ENCODE measurements around the gene ZNF100. TPM values are rescaled to one million over a fixed set of nuclear protein-coding genes. Genes with fewer than 3 reads are reported as not detected.
"Not testable (repeated sequence)": the region's sequence is repeated elsewhere in the genome, so short reads cannot be mapped to it uniquely, and the experiment has no call there.

ZNF100 gene
- total RNA-seq, 4 donors from 2014 or later: 0.95 to 3.0 (median 2.0) TPM

- no peak for DNase-seq
- Histone ChIP-seq H3K4me3 (no peak overlapping the region), H3K4me1 (no peaks in the 10 kb centered on the region), H3K27me3 (no peaks in the 10 kb centered on the region), H3K27ac (no peak overlapping the region), H3K36me3 (peaks cover 9 to 87% (median 19%) of the 10 kb centered on the region in 3 donors), H3K9me3 (peaks cover 0 to 35% (median 0%) of the 10 kb centered on the region in 3 donors)
- WGBS, 2 donors: 47 to 50% methylated on average over 3 to 4 of the region's 4 CpGs
- TF ChIP-seq POLR2A (IDR thresholded peaks at IDR 0.05) (no peak), CTCF (IDR thresholded peaks at IDR 0.05) (no peak)
- intact Hi-C loops (cut with DNase I): no loop called here
Observed at GRCh38 chr19:21749090-21749489, 18.3 kb downstream of the ZNF100 start.

GRCh38 chr19:21748088-21748487 lies 19.3 kb downstream of the ZNF100 start:
- peaks cover 9 to 91% (median 15%) of the 10 kb centered on the region in 3 donors for H3K36me3 ChIP-seq
- no peak overlapping the region for H3K4me3 ChIP-seq
- intact Hi-C loops (cut with DNase I): no loop called here
- H3K4me1 ChIP-seq: no peaks in the 10 kb centered on the region
- DNase-seq: no peak
- TF ChIP-seq POLR2A (IDR thresholded peaks at IDR 0.05): no peak
- no peak for TF ChIP-seq CTCF (IDR thresholded peaks at IDR 0.05)
- no peaks in the 10 kb centered on the region for H3K27me3 ChIP-seq
- no peak overlapping the region for H3K27ac ChIP-seq
- 46 to 75% methylated on average over 1 of the region's 1 CpG for WGBS, 2 donors
- peaks cover 0 to 30% (median 0%) of the 10 kb centered on the region in 3 donors for H3K9me3 ChIP-seq

GRCh38 chr19:21740559-21740958 lies 26.8 kb downstream of the ZNF100 start:
- DNase-seq: no peak
- Histone ChIP-seq H3K9me3 (peaks cover 0 to 45% (median 12%) of the 10 kb centered on the region in 3 donors), H3K4me3 (no peak overlapping the region), H3K27me3 (no peaks in the 10 kb centered on the region), H3K4me1 (no peaks in the 10 kb centered on the region), H3K27ac (no peak overlapping the region), H3K36me3 (peaks cover 0 to 95% (median 0%) of the 10 kb centered on the region in 3 donors)
- WGBS, 2 donors: 92 to 96% methylated on average over 4 of the region's 4 CpGs
- TF ChIP-seq CTCF (IDR thresholded peaks at IDR 0.05): no peak
- TF ChIP-seq POLR2A (IDR thresholded peaks at IDR 0.05): no peak
- intact Hi-C loops (cut with DNase I): no loop called here

DNA sequence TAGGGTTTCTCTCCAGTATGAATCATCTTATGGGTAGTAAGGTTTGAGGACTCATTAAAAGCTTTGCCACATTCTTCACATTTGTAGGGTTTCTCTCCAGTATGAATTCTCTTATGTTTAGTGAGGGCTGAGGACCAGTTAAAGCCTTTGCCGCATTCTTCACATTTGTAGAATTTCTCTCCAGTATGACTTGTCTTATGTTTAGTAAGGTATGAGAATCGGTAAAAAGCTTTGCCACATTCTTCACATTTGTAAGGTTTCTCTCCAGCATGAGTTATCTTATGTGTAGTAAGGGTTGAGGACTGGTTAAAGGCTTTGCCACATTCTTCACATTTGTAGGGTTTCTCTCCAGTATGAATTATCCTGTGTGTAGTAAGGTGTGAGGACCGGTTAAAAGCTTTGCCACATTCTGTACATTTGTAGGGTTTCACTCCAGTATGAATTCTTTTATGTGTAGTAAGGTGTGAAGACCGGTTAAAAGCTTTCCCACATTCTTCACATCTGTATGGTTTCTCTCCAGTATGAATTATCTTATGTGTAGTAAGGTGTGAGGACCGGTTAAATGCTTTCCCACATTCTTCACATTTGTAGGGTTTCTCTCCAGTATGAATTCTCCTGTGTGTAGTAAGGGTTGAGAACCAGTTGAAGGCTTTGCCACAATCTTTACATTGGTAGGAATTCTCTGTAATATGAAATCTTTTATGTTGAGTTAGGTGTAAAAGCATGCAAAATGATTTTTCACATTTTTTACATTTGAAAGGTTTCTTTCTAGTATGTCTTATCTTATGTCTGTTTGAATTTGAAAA lies 40.2 kb downstream of the ZNF100 start:
- intact Hi-C loops (cut with DNase I); H3K27me3 ChIP-seq; H3K4me1 ChIP-seq; H3K4me3 ChIP-seq; H3K27ac ChIP-seq; DNase-seq: not testable (repeated sequence)
- Histone ChIP-seq H3K36me3 (peaks cover 5 to 52% (median 13%) of the 10 kb centered on the region in 3 donors), H3K9me3 (peaks cover 0 to 84% (median 57%) of the 10 kb centered on the region in 3 donors)
- 93 to 99% methylated on average over 5 of the region's 5 CpGs for WGBS, 2 donors

DNA sequence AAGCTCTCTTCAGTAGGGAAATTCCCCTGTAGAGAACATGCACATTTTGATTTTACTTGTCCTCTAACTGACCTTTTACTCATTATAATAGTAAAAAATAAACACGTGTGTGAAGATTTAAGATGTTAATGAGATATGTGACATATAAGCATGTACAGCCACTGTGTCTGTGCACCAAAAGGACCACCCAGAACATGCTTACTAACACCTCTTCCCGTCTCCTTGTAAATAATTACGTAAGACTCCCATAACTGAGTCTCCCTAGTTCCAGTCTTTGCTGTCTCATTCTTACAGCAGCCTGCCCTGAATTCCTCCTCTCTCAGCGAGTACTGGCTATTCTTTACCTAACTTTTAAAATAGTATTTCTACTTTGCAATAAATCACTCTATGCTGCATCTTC lies 53.6 kb downstream of the ZNF100 start:
- no peak for DNase-seq
- Histone ChIP-seq H3K27me3 (no peaks in the 10 kb centered on the region), H3K9me3 (peaks cover 0 to 43% (median 11%) of the 10 kb centered on the region in 3 donors), H3K4me3 (no peak overlapping the region), H3K4me1 (no peaks in the 10 kb centered on the region), H3K36me3 (no peaks in the 10 kb centered on the region), H3K27ac (no peak overlapping the region)
- 69 to 79% methylated on average over 4 of the region's 4 CpGs for WGBS, 2 donors
- intact Hi-C loops (cut with DNase I): no loop called here
- TF ChIP-seq CTCF (IDR thresholded peaks at IDR 0.05) (no peak), POLR2A (IDR thresholded peaks at IDR 0.05) (no peak)
